Adrenal gland (tissue), 12 donors: ENCODE results near the gene HOXB1. TPM values are rescaled to one million over a fixed set of nuclear protein-coding genes. Genes with fewer than 3 reads are reported as not detected.

Experiments
- DNase-seq, 7 donors: peaks; one replicate each; pipeline ENCODE4 v3.0.0-alpha.2; 2019 to 2020
- H3K27ac ChIP-seq, 5 donors: fragments of 200-600 bp; sonication (generic) in 4 of 5; 1 replicate in 3 of 5; 2 replicates in 2 of 5; pipeline versions ENCODE4 v1.5.1 to v1.8.0; 2016 to 2020; ENCODE audit warnings: mild to moderate bottlenecking in 1 of 5
- H3K27me3 ChIP-seq: fragments of 200-600 bp; 2 replicates; pipeline ENCODE4 v1.8.0; 2021
- H3K36me3 ChIP-seq, 2 donors: fragments of 200-600 bp; replicated peaks in 1 of 2; 1 replicate in 1 of 2; 2 replicates in 1 of 2; pipeline versions ENCODE4 v1.5.1 to v1.8.0; 2018 to 2022
- H3K4me1 ChIP-seq, 2 donors: fragments of 200-600 bp; replicated peaks in 1 of 2; 1 replicate in 1 of 2; 2 replicates in 1 of 2; pipeline versions ENCODE4 v1.5.1 to v1.8.0; 2018 to 2021
- H3K4me3 ChIP-seq, 4 donors: fragments of 200-600 bp; sonication (generic) in 3 of 4; one replicate each; pipeline ENCODE4 v1.5.1; 2016 to 2018
- H3K9me3 ChIP-seq, 3 donors: fragments of 200-600 bp; sonication (generic) in 1 of 3; replicated peaks in 1 of 3; 1 replicate in 2 of 3; 2 replicates in 1 of 3; pipeline versions ENCODE4 v1.5.1 to v1.8.0; 2016 to 2021
- CTCF ChIP-seq, 6 experiments: fragments of 450-650 bp in 4 of 6; fragments of 200-600 bp in 2 of 6; sonication (generic) in 1 of 6; IDR thresholded peaks; 1 replicate in 5 of 6; 2 replicates in 1 of 6; pipeline versions ENCODE4 v1.5.1 to v1.8.0; 2016 to 2021; ENCODE audit warnings: antibody characterized with exemption in 6 of 6, mild to moderate bottlenecking in 2 of 6, moderate library complexity in 1 of 6
- POLR2A ChIP-seq, 2 donors: fragments of 450-650 bp; IDR thresholded peaks; one replicate each; pipeline ENCODE4 v1.6.1; 2017; ENCODE audit warnings: antibody characterized with exemption in 2 of 2, mild to moderate bottlenecking in 2 of 2, moderate library complexity in 1 of 2
- WGBS, 4 donors: extraction: QIAGEN DNeasy Blood & Tissue Kit in 2 of 4; methylation state at CpG; one replicate each; pipeline versions ENCODE4 v1.1.5 to v1.1.7; 2013 to 2017; 5-methylcytosine and 5-hydroxymethylcytosine counted together
- intact Hi-C, 2 donors: fragments of 100-400 bp; cut with DNase I; formaldehyde crosslinking; loops; one replicate each; pipeline versions ENCODE4 v1.14.1 to v1.15.0; 2022 to 2023
- polyA plus RNA-seq, 3 donors: library from polyadenylated mRNA; stranded (reverse); fragments of 200-250 nt in 2 of 3; fragments of 350-450 nt in 1 of 3; fragmentation: Illumina TruSeq in 1 of 3; extraction: RNeasy Lipid Tissue Mini Kit (QIAGEN cat#74804) in 1 of 3; gene quantifications; one replicate each; pipeline ENCODE4 v1.2.3, GENCODE V29; 2013 to 2014
- total RNA-seq, 9 donors: library from RNA; depleted of rRNA in 4 of 9; stranded (reverse); fragments of >200 nt in 4 of 9; fragments of 120-200 nt in 1 of 9; fragmentation: NEBNext Ultra II Directional in 1 of 9; extraction: Animal tissue kit (Norgen Biotek cat#: 25700) in 1 of 9; gene quantifications; one replicate each; pipeline versions ENCODE4 v1.1.0 to v1.2.4, GENCODE V29; 2013 to 2023
- donor health status: healthy with polysubstance abuse.
- donor health status: Bipolar disorder and iron deficiency.
- donor health status: DM: yes; HTN: yes; CAD: no.
- donor health status: DM: no; HTN: no; CAD: no.
- donor health status: DM: no; HTN: no; CAD: no.
- donor health status: DM: yes; HTN: yes; CAD: no.

HOXB1 gene
- total and polyA plus RNA-seq, 12 donors = not detected

- H3K9me3 ChIP-seq = no peaks in the 10 kb centered on the region
- no peak for DNase-seq
- peak overlapping the region in 1 of 5 donors; percentile 26 for H3K27ac ChIP-seq
- intact Hi-C loops = no loop called here
- TF ChIP-seq CTCF (IDR thresholded peaks at IDR 0.05) (no peak), POLR2A (IDR thresholded peaks at IDR 0.05) (no peak)
- no peak overlapping the region for H3K4me3 ChIP-seq
- WGBS, 4 donors = 72 to 96% (median 86%) methylated on average over 3 to 8 of the region's 8 CpGs
- peaks cover 5 to 15% of the 10 kb centered on the region in 2 donors for H3K4me1 ChIP-seq
- H3K27me3 ChIP-seq = no peaks in the 10 kb centered on the region
- H3K36me3 ChIP-seq = no peaks in the 10 kb centered on the region
These were observed 36.5 kb downstream of the HOXB1 start for GRCh38 chr17:48494335-48494734.

GRCh38 chr17:48492401-48493298, 38.2 kb downstream of the HOXB1 start:
- Histone ChIP-seq H3K27ac (peak overlapping the region in 1 of 5 donors; percentile 48), H3K36me3 (no peaks in the 10 kb centered on the region), H3K4me3 (peak overlapping the region in 1 of 4 donors; percentile 49), H3K9me3 (no peaks in the 10 kb centered on the region), H3K4me1 (peaks cover 5 to 15% of the 10 kb centered on the region in 2 donors), H3K27me3 (no peaks in the 10 kb centered on the region)
- peak; percentile 66 to 84 (median 76) for DNase-seq
- intact Hi-C loops = no loop called here
- WGBS, 4 donors = 7 to 11% (median 10%) methylated on average over 38 to 53 of the region's 53 CpGs
- no peak for TF ChIP-seq POLR2A (IDR thresholded peaks at IDR 0.05)
- TF ChIP-seq CTCF (IDR thresholded peaks at IDR 0.05) = peak; percentile 45 to 92 (median 82)

GRCh38 chr17:48491527-48492273, 39.1 kb downstream of the HOXB1 start:
- H3K27ac ChIP-seq = no peak overlapping the region
- H3K36me3 ChIP-seq = no peaks in the 10 kb centered on the region
- H3K4me3 ChIP-seq = no peak overlapping the region
- no peaks in the 10 kb centered on the region for H3K27me3 ChIP-seq
- no peaks in the 10 kb centered on the region for H3K9me3 ChIP-seq
- DNase-seq = no peak
- WGBS, 4 donors = 76 to 89% (median 81%) methylated on average over 3 of the region's 3 CpGs
- peaks cover 5 to 15% of the 10 kb centered on the region in 2 donors for H3K4me1 ChIP-seq
- no peak for TF ChIP-seq CTCF (IDR thresholded peaks at IDR 0.05)
- TF ChIP-seq POLR2A (IDR thresholded peaks at IDR 0.05) = no peak
- intact Hi-C loops = no loop called here

- intact Hi-C loops = no loop called here
- TF ChIP-seq CTCF (IDR thresholded peaks at IDR 0.05) (no peak), POLR2A (IDR thresholded peaks at IDR 0.05) (no peak)
- H3K27me3 ChIP-seq = no peaks in the 10 kb centered on the region
These were observed 40.3 kb downstream of the HOXB1 start for GRCh38 chr17:48490451-48490892.

More at GRCh38 chr17:48490451-48490892, 40.3 kb downstream of the HOXB1 start:
- no peaks in the 10 kb centered on the region for H3K36me3 ChIP-seq
- WGBS, 4 donors = 59 to 77% (median 73%) methylated on average over 2 of the region's 2 CpGs
- H3K4me1 ChIP-seq = peaks cover 5 to 15% of the 10 kb centered on the region in 2 donors
- H3K27ac ChIP-seq = no peak overlapping the region
- DNase-seq = no peak
- no peak overlapping the region for H3K4me3 ChIP-seq
- H3K9me3 ChIP-seq = no peaks in the 10 kb centered on the region
